ENCODE data around the gene WNT5A. TPM values are rescaled to one million over a fixed set of nuclear protein-coding genes. Genes with fewer than 3 reads are reported as not detected.
A peak's percentile ranks its signal among the peaks of the same experiment; 100 is the strongest.

Gene WNT5A
- total and polyA plus RNA-seq, 2 of the 4 experiments (the other 2 are of a cell fraction) = 224 to 231 TPM

- Histone ChIP-seq H4K20me1 (ENCODE audit: insufficient read depth, low read length) (no peaks in the 10 kb centered on the region), H4K8ac (ENCODE audit: low read depth in 2 of 2, low read length in 2 of 2) (no peak overlapping the region), H3K9ac (ENCODE audit: low read depth, low read length) (no peak overlapping the region), H3K79me1 (ENCODE audit: low read depth in 1 of 2, low read length in 2 of 2) (no peaks in the 10 kb centered on the region), H3K4ac (ENCODE audit: low read depth, low read length) (0 out of 2 replicates have a peak overlapping the region, but pooled peaks have one; percentile 2), H2AFZ (replicated peaks; ENCODE audit: low read length, poor library complexity) (no peak overlapping the region), H3K9me1 (ENCODE audit: insufficient read depth, low read length) (no peaks in the 10 kb centered on the region), H3K23ac (ENCODE audit: low read depth, low read length) (no peak overlapping the region), H4K5ac (ENCODE audit: low read depth, low read length) (no peak overlapping the region), H2BK20ac (ENCODE audit: low read depth, low read length) (no peak overlapping the region), H3K4me3 (ENCODE audit: insufficient read depth, low read depth, low read length) (no peak overlapping the region), H3K4me1 (ENCODE audit: control insufficient read depth, insufficient read depth, low read length) (no peaks in the 10 kb centered on the region; the same call in 1 of the 2 replicates), H3K56ac (ENCODE audit: extremely low read depth, insufficient read depth, low read length) (no peak overlapping the region), H3K9me3 (ENCODE audit: control insufficient read depth, insufficient read depth, low read length) (no peaks in the 10 kb centered on the region), H3K14ac (replicated peaks; ENCODE audit: low read depth, low read length) (no peak overlapping the region), H3K18ac (ENCODE audit: low read depth, low read length) (no peak overlapping the region), H4K91ac (ENCODE audit: insufficient read depth, low read depth, low read length) (no peak overlapping the region), H3K4me2 (ENCODE audit: low read depth, low read length) (no peak overlapping the region), H2BK5ac (ENCODE audit: low read depth, low read length, poor library complexity, severe bottlenecking) (no peak overlapping the region), H3K27me3 (ENCODE audit: control insufficient read depth, insufficient read depth, low read length) (no peaks in the 10 kb centered on the region), H2BK120ac (ENCODE audit: low read depth, low read length) (no peak overlapping the region), H2AK9ac (replicated peaks; ENCODE audit: low read depth, low read length, poor library complexity) (no peak overlapping the region), H2BK15ac (ENCODE audit: low read depth, low read length) (no peak overlapping the region), H3K27ac (ENCODE audit: insufficient read depth, low read length) (no peak overlapping the region), H2AK5ac (ENCODE audit: low read depth, low read length) (no peak overlapping the region), H3K36me3 (ENCODE audit: control insufficient read depth, insufficient read depth, low read length) (no peaks in the 10 kb centered on the region)
- POLR2A ChIA-PET (ENCODE audit: unreplicated experiment) = no interaction called here
- BruUV-seq (replicated peaks) = no TSS peak
- dilution Hi-C loops (cut with HindIII; ENCODE audit: low sequenced_read_pairs, unreplicated experiment) = no loop called here
- WGBS, 2 experiments (ENCODE audit: extremely low coverage in 2 of 2, insufficient read length in 1 of 2) = 100% methylated on average over 1 of the region's 3 CpGs; no CpG with 5 or more reads in 1 of the 2 experiments
- DNase-seq = no peak
- CTCF ChIA-PET = no interaction called here
- intact Hi-C loops (cut with micrococcal nuclease) = no loop called here
- TF ChIP-seq NFE2L2 (IDR thresholded peaks at IDR 0.05; ENCODE audit: low read depth, low read length) = no peak
- TF ChIP-seq MXI1 (IDR thresholded peaks at IDR 0.05; ENCODE audit: borderline replicate concordance, low read depth, low read length) = no peak
- TF ChIP-seq RAD21 (IDR thresholded peaks at IDR 0.05; ENCODE audit: low read length) = no peak
- TF ChIP-seq CHD1 (IDR thresholded peaks at IDR 0.05; ENCODE audit: low read depth, low read length) = no peak
- TF ChIP-seq BHLHE40 (IDR thresholded peaks at IDR 0.05; ENCODE audit: low read depth, low read length) = no peak
- no peak for TF ChIP-seq CTCF (conservative IDR thresholded peaks at IDR 0.05; ENCODE audit: low read depth, low read length)
- no peak for TF ChIP-seq FOS (IDR thresholded peaks at IDR 0.05; ENCODE audit: low read depth, low read length)
- in situ Hi-C loops (cut with MboI; ENCODE audit: low sequenced_read_pairs) = no loop called here
- ATAC-seq (ENCODE audit: low read depth) = no peak
These were observed 47.4 kb downstream of the WNT5A start for GRCh38 chr3:55439657-55440056.

All from IMR-90 (cell line).